Skeletal muscle tissue (tissue), 4 donors: Measurements from ENCODE around the gene NFXL1. TPM values are rescaled to one million over a fixed set of nuclear protein-coding genes. Genes with fewer than 3 reads are reported as not detected.

ENCODE experiments used
- H3K27ac ChIP-seq: one replicate; pipeline ENCODE4 v1.7.0; 2013; ENCODE audit warnings: mild to moderate bottlenecking, low read depth, low read length, inconsistent platforms
- H3K27me3 ChIP-seq, 3 donors: one replicate each; pipeline ENCODE4 v1.7.0; 2013; ENCODE audit warnings: low read length in 3 of 3; ENCODE audit not compliant: control insufficient read depth in 3 of 3, insufficient read depth in 3 of 3
- H3K36me3 ChIP-seq, 3 donors: one replicate each; pipeline ENCODE4 v1.7.0; 2013; ENCODE audit warnings: low read length in 3 of 3; ENCODE audit not compliant: control insufficient read depth in 3 of 3, insufficient read depth in 3 of 3
- H3K4me1 ChIP-seq, 3 donors: one replicate each; pipeline ENCODE4 v1.7.0; 2013; ENCODE audit warnings: low read length in 3 of 3, mild to moderate bottlenecking in 3 of 3; ENCODE audit not compliant: control insufficient read depth in 3 of 3, insufficient read depth in 3 of 3
- H3K4me3 ChIP-seq, 3 donors: one replicate each; pipeline ENCODE4 v1.7.0; 2013; ENCODE audit warnings: low read length in 3 of 3
- H3K9ac ChIP-seq, 3 donors: one replicate each; pipeline ENCODE4 v1.7.0; 2013; ENCODE audit warnings: low read length in 3 of 3, mild to moderate bottlenecking in 3 of 3, moderate library complexity in 2 of 3, low read depth in 1 of 3
- H3K9me3 ChIP-seq, 3 donors: one replicate each; pipeline ENCODE4 v1.7.0; 2013; ENCODE audit warnings: low read length in 3 of 3; ENCODE audit not compliant: control insufficient read depth in 3 of 3
- total RNA-seq: library from RNA; depleted of rRNA; stranded (reverse); fragments of >200 nt; gene quantifications from one replicate; pipeline ENCODE4 v1.2.3, GENCODE V29; 2014
- donor health status: Osteomylitis.

Gene NFXL1
- total RNA-seq, 1 donor from 2014 or later = 7.8 TPM

- H3K27ac ChIP-seq = no peak overlapping the region
- no peaks in the 10 kb centered on the region for H3K9me3 ChIP-seq
- no peak overlapping the region for H3K9ac ChIP-seq
- H3K36me3 ChIP-seq = peaks cover 0 to 7% (median 0%) of the 10 kb centered on the region in 3 donors
- no peaks in the 10 kb centered on the region for H3K27me3 ChIP-seq
- H3K4me3 ChIP-seq = no peak overlapping the region
- no peaks in the 10 kb centered on the region for H3K4me1 ChIP-seq
Measured at GRCh38 chr4:47858006-47858405, 56.4 kb downstream of the NFXL1 start.

- H3K9me3 ChIP-seq = no peaks in the 10 kb centered on the region
Measured at GRCh38 chr4:47856713-47857112, 57.7 kb downstream of the NFXL1 start.

GRCh38 chr4:47855350-47855749 is 59.0 kb downstream of the NFXL1 start:
- peaks cover 0 to 13% (median 3%) of the 10 kb centered on the region in 3 donors for H3K36me3 ChIP-seq
- no peak overlapping the region for H3K27ac ChIP-seq
- H3K9me3 ChIP-seq = no peaks in the 10 kb centered on the region
- H3K27me3 ChIP-seq = no peaks in the 10 kb centered on the region
- H3K4me1 ChIP-seq = no peaks in the 10 kb centered on the region
- H3K4me3 ChIP-seq = no peak overlapping the region
- H3K9ac ChIP-seq = no peak overlapping the region

More at GRCh38 chr4:47856713-47857112, 57.7 kb downstream of the NFXL1 start:
- Histone ChIP-seq H3K4me1 (no peaks in the 10 kb centered on the region), H3K27me3 (no peaks in the 10 kb centered on the region), H3K4me3 (no peak overlapping the region), H3K9ac (no peak overlapping the region), H3K36me3 (peaks cover 0 to 7% (median 0%) of the 10 kb centered on the region in 3 donors), H3K27ac (no peak overlapping the region)

GRCh38 chr4:47852136-47852535 is 62.2 kb downstream of the NFXL1 start:
- Histone ChIP-seq H3K36me3 (peaks cover 0 to 13% (median 6%) of the 10 kb centered on the region in 3 donors), H3K27ac (no peak overlapping the region), H3K4me3 (no peak overlapping the region)

GRCh38 chr4:47849466-47849865 is 64.9 kb downstream of the NFXL1 start:
- Histone ChIP-seq H3K9me3 (no peaks in the 10 kb centered on the region), H3K4me1 (no peaks in the 10 kb centered on the region), H3K27ac (no peak overlapping the region), H3K9ac (no peak overlapping the region), H3K4me3 (no peak overlapping the region), H3K27me3 (no peaks in the 10 kb centered on the region), H3K36me3 (peaks cover 0 to 13% (median 6%) of the 10 kb centered on the region in 3 donors)

More at GRCh38 chr4:47852136-47852535, 62.2 kb downstream of the NFXL1 start:
- no peaks in the 10 kb centered on the region for H3K9me3 ChIP-seq
- no peaks in the 10 kb centered on the region for H3K4me1 ChIP-seq
- no peak overlapping the region for H3K9ac ChIP-seq
- H3K27me3 ChIP-seq = no peaks in the 10 kb centered on the region

- Histone ChIP-seq H3K4me3 (no peak overlapping the region), H3K27me3 (no peaks in the 10 kb centered on the region), H3K4me1 (no peaks in the 10 kb centered on the region), H3K9me3 (no peaks in the 10 kb centered on the region), H3K27ac (no peak overlapping the region), H3K36me3 (peaks cover 0 to 9% (median 6%) of the 10 kb centered on the region in 3 donors), H3K9ac (no peak overlapping the region)
Measured at GRCh38 chr4:47848041-47848440, 66.3 kb downstream of the NFXL1 start.

GRCh38 chr4:47842985-47843384 is 71.4 kb downstream of the NFXL1 start:
- Histone ChIP-seq H3K27ac (no peak overlapping the region), H3K4me1 (peaks cover 0 to 2% (median 0%) of the 10 kb centered on the region in 3 donors), H3K4me3 (no peak overlapping the region), H3K9me3 (no peaks in the 10 kb centered on the region), H3K36me3 (peaks cover 0 to 6% (median 0%) of the 10 kb centered on the region in 3 donors), H3K27me3 (no peaks in the 10 kb centered on the region), H3K9ac (no peak overlapping the region)

- Histone ChIP-seq H3K36me3 (peaks cover 0 to 3% (median 0%) of the 10 kb centered on the region in 3 donors), H3K27me3 (peaks cover 3 to 16% (median 11%) of the 10 kb centered on the region in 3 donors), H3K4me3 (no peak overlapping the region), H3K27ac (no peak overlapping the region), H3K9me3 (no peaks in the 10 kb centered on the region), H3K4me1 (peaks cover 18 to 21% (median 20%) of the 10 kb centered on the region in 3 donors), H3K9ac (no peak overlapping the region)
Measured at GRCh38 chr4:47840291-47840690, 74.1 kb downstream of the NFXL1 start.

- H3K27ac ChIP-seq = no peak overlapping the region
- peaks cover 0 to 3% (median 0%) of the 10 kb centered on the region in 3 donors for H3K36me3 ChIP-seq
- H3K9me3 ChIP-seq = no peaks in the 10 kb centered on the region
- peaks cover 3 to 20% (median 16%) of the 10 kb centered on the region in 3 donors for H3K27me3 ChIP-seq
- no peak overlapping the region for H3K9ac ChIP-seq
- peaks cover 18 to 21% (median 20%) of the 10 kb centered on the region in 3 donors for H3K4me1 ChIP-seq
- H3K4me3 ChIP-seq = no peak overlapping the region
Measured at GRCh38 chr4:47839259-47839658, 75.1 kb downstream of the NFXL1 start.

- no peak overlapping the region for H3K4me3 ChIP-seq
Measured at GRCh38 chr4:47838445-47838844, 75.9 kb downstream of the NFXL1 start.

More at GRCh38 chr4:47838445-47838844, 75.9 kb downstream of the NFXL1 start:
- Histone ChIP-seq H3K9ac (peak overlapping the region in 1 of 3 donors; percentile 23), H3K4me1 (peaks cover 18 to 21% (median 20%) of the 10 kb centered on the region in 3 donors), H3K36me3 (peaks cover 0 to 2% (median 0%) of the 10 kb centered on the region in 3 donors), H3K27me3 (peaks cover 3 to 23% (median 16%) of the 10 kb centered on the region in 3 donors), H3K27ac (no peak overlapping the region), H3K9me3 (no peaks in the 10 kb centered on the region)
